ENCODE data around the gene UGP2. TPM values are rescaled to one million over a fixed set of nuclear protein-coding genes. Genes with fewer than 3 reads are reported as not detected.
A peak's percentile ranks its signal among the peaks of the same experiment; 100 is the strongest.

UGP2 gene
- total RNA-seq, 1 experiment from 2014 or later = 883 TPM

- Histone ChIP-seq H2BK12ac (ENCODE audit: insufficient read length, low read depth, low read length) (no peak overlapping the region), H3K4me2 (ENCODE audit: insufficient read depth, insufficient read length, low read length) (no peak overlapping the region), H2BK20ac (ENCODE audit: low read depth, low read length, poor library complexity, severe bottlenecking) (no peak overlapping the region), H4K8ac (replicated peaks; ENCODE audit: insufficient read length, low read depth, low read length) (no peak overlapping the region), H3K27ac (ENCODE audit: insufficient read length, low read depth, low read length) (no peak overlapping the region), H3K56ac (ENCODE audit: insufficient read length, low read depth, low read length) (no peak overlapping the region), H4K91ac (ENCODE audit: insufficient read length, low read depth, low read length) (no peak overlapping the region), H3K23me2 (ENCODE audit: insufficient read length, low read depth, low read length, poor library complexity, severe bottlenecking) (no peaks in the 10 kb centered on the region), H2AFZ (ENCODE audit: low read length) (no peak overlapping the region), H4K5ac (ENCODE audit: insufficient read length, low read depth, low read length) (no peak overlapping the region), H2BK120ac (ENCODE audit: low read depth, low read length, poor library complexity, severe bottlenecking) (no peak overlapping the region), H4K20me1 (ENCODE audit: control insufficient read depth, insufficient read depth, insufficient read length) (no peaks in the 10 kb centered on the region), H2BK5ac (ENCODE audit: insufficient read length, low read length) (no peak overlapping the region), H3K27me3 (ENCODE audit: insufficient read depth, low read length) (no peaks in the 10 kb centered on the region), H2BK15ac (ENCODE audit: low read depth, low read length) (no peak overlapping the region), H3K4me1 (ENCODE audit: insufficient read depth, low read length) (peaks cover 6% of the 10 kb centered on the region; the same call in 1 of the 2 replicates), H3K14ac (ENCODE audit: insufficient read depth, low read length) (no peak overlapping the region), H3K79me2 (ENCODE audit: insufficient read depth, low read length) (peaks cover 15% of the 10 kb centered on the region; the same call in 1 of the 2 replicates), H3K18ac (ENCODE audit: insufficient read length, low read depth, low read length) (no peak overlapping the region), H3K9ac (ENCODE audit: extremely low read depth, insufficient read length, low read length) (no peak overlapping the region), H3K79me1 (ENCODE audit: insufficient read depth, low read depth, low read length, poor library complexity, severe bottlenecking) (peaks cover 7% of the 10 kb centered on the region), H3K4ac (ENCODE audit: low read depth, low read length) (no peak overlapping the region), H3K23ac (ENCODE audit: insufficient read length, low read depth, low read length) (no peak overlapping the region), H3T11ph (ENCODE audit: low read length) (no peak overlapping the region), H2AK5ac (ENCODE audit: insufficient read length, low read length) (no peak overlapping the region), H3K9me3 (ENCODE audit: control insufficient read depth, low read depth, low read length) (no peaks in the 10 kb centered on the region)
- Mint-ChIP-seq H3K9me3 (0 out of 5 replicates have a peak, but pooled peaks cover 0 to 2% of the 10 kb centered on the region in 2 experiments), H3K27ac (peak overlapping the region in 2 of 3 experiments; percentile 26 to 76; a peak in 3 of 7 replicates), H3K4me3 (no peak overlapping the region), H3K4me1 (peaks cover 61 to 75% of the 10 kb centered on the region in 2 experiments), H3K36me3 (ENCODE audit: insufficient read depth in 1 of 3, low read depth in 3 of 3) (peaks cover 54 to 87% (median 81%) of the 10 kb centered on the region in 3 experiments), H3K27me3 (ENCODE audit: low read depth) (no peaks in the 10 kb centered on the region)
- no peak for DNase-seq
- no CpG with 5 or more reads among the region's 4 CpGs for WGBS (ENCODE audit: extremely low coverage, insufficient read length, low lambda C conversion rate)
- TF ChIP-seq CTCF (conservative IDR thresholded peaks at IDR 0.05) = no peak
Observed at GRCh38 chr2:63870679-63871078, 29.0 kb downstream of the UGP2 start.

Measured in H9 (cell line).